Measurements from ENCODE around the gene NTN4.

DNA sequence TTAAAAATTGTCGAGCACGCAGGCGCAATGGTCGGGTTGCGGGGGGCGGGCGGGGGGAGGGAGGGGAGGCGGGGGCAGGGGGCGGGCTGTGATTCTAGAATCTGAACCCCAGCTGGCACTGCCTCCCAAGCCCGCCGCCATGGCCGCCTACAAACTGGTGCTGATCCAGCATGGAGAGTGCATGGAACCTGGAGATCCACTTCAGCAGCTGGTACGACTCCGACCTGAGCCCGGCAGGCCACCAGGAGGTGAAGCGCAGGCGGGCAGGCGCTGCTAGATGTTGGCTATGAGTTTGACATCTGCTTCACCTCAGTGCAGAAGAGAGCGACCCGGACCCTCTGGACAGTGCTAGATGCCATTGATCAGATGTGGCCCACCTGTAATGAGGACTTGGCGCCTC lies 118.4 kb downstream of the NTN4 start:
- TF ChIP-seq, protein P1, sequence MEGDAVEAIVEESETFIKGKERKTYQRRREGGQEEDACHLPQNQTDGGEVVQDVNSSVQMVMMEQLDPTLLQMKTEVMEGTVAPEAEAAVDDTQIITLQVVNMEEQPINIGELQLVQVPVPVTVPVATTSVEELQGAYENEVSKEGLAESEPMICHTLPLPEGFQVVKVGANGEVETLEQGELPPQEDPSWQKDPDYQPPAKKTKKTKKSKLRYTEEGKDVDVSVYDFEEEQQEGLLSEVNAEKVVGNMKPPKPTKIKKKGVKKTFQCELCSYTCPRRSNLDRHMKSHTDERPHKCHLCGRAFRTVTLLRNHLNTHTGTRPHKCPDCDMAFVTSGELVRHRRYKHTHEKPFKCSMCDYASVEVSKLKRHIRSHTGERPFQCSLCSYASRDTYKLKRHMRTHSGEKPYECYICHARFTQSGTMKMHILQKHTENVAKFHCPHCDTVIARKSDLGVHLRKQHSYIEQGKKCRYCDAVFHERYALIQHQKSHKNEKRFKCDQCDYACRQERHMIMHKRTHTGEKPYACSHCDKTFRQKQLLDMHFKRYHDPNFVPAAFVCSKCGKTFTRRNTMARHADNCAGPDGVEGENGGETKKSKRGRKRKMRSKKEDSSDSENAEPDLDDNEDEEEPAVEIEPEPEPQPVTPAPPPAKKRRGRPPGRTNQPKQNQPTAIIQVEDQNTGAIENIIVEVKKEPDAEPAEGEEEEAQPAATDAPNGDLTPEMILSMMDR (IDR thresholded peaks at IDR 0.05): no peak
- TF ChIP-seq POLR2A (IDR thresholded peaks at IDR 0.05): no peak

Measured in ovary (tissue), 3 donors.